ENCODE data around the gene SHLD1.
"Not testable (repeated sequence)": the region's sequence is repeated elsewhere in the genome, so short reads cannot be mapped to it uniquely, and the experiment has no call there.

SHLD1 gene

GRCh38 chr20:5781798-5782750 lies 31.9 kb downstream of the SHLD1 start:
- no peak for DNase-seq

GRCh38 chr20:5784735-5785134 lies 34.5 kb downstream of the SHLD1 start:
- no peak for DNase-seq

GRCh38 chr20:5785146-5785545 lies 34.9 kb downstream of the SHLD1 start:
- no peak for DNase-seq

- DNase-seq, result no peak
Observed at GRCh38 chr20:5786930-5787795, 37.0 kb downstream of the SHLD1 start.

GRCh38 chr20:5787796-5788165 lies 37.6 kb downstream of the SHLD1 start:
- DNase-seq, result no peak

- DNase-seq, result peak; percentile 91
Observed at GRCh38 chr20:5788385-5788895, 38.2 kb downstream of the SHLD1 start.

GRCh38 chr20:5789827-5790226 lies 39.6 kb downstream of the SHLD1 start:
- peak; percentile 38 for DNase-seq

- no peak for DNase-seq
Observed at GRCh38 chr20:5793916-5794315, 43.7 kb downstream of the SHLD1 start.

GRCh38 chr20:5796331-5797040 lies 46.3 kb downstream of the SHLD1 start:
- no peak for DNase-seq

- DNase-seq, result no peak
Observed at GRCh38 chr20:5797165-5797564, 47.0 kb downstream of the SHLD1 start.

- DNase-seq, result peak; percentile 59
Observed at GRCh38 chr20:5797843-5798462, 47.8 kb downstream of the SHLD1 start.

- not testable (repeated sequence) for DNase-seq
Observed at GRCh38 chr20:5803754-5804303, 53.6 kb downstream of the SHLD1 start.

GRCh38 chr20:5806457-5807263 lies 56.5 kb downstream of the SHLD1 start:
- DNase-seq, result no peak

- DNase-seq, result no peak
Observed at GRCh38 chr20:5807431-5807830, 57.2 kb downstream of the SHLD1 start.

- DNase-seq, result no peak
Observed at GRCh38 chr20:5808901-5809300, 58.7 kb downstream of the SHLD1 start.

GRCh38 chr20:5809495-5809894 lies 59.3 kb downstream of the SHLD1 start:
- DNase-seq, result no peak

GRCh38 chr20:5810800-5811422 lies 60.7 kb downstream of the SHLD1 start:
- DNase-seq, result no peak

GRCh38 chr20:5811746-5812145 lies 61.5 kb downstream of the SHLD1 start:
- DNase-seq, result no peak

- DNase-seq, result no peak
Observed at GRCh38 chr20:5818346-5818681, 68.1 kb downstream of the SHLD1 start.

GRCh38 chr20:5820738-5821137 lies 70.5 kb downstream of the SHLD1 start:
- DNase-seq, result no peak
